HG03520 (cell line): ENCODE measurements around the gene NPTN.
"Not testable (repeated sequence)": the region's sequence is repeated elsewhere in the genome, so short reads cannot be mapped to it uniquely, and the experiment has no call there.

Source experiments
- ATAC-seq: cut with Tn5 transposase; IDR thresholded peaks from one replicate; pipeline ENCODE4 v1.9.1; 2021; ENCODE audit warnings: mild to moderate bottlenecking, moderate library complexity; ENCODE audit not compliant: unreplicated experiment

NPTN gene

GRCh38 chr15:73573037-73573436, 60.2 kb downstream of the NPTN start:
- ATAC-seq, result no peak

DNA sequence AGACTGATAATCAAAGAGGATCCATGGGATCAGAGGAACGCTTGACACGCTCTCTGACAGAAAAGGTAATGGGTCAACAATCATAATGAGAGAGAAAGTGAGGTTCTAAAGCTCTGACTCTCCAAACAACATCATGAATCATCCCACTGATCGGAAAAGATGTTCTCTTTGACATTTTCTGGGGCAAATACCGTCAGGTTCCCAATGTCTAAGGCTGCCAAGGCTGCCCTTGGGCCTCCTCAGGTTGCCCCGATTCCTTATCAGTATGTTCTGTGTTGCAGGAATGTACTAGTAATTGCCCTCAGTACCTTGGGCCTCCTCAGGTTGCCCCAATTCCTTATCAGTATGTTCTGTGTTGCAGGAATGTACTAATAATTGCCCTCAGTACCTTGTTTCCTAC, 60.9 kb downstream of the NPTN start:
- ATAC-seq, result no peak

DNA sequence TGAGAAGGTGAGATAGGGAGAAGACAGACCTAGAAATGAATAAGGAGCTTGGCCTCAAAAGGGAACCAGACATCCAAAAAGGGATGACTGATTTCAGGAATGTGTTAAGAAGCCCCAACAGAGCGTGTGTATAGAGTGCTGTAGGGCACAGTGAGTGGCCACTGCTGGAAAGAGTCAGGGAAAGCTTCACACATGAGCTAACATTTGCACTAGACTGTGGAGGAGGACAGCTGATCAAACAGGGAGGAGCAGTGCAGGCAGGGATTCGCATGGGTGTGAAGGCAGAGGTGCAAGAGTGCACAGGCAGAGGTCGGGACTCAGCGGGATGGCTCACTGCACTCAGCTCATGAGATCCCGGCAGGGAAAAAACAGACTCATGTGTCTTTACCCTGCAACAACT, 61.8 kb downstream of the NPTN start:
- no peak for ATAC-seq

DNA sequence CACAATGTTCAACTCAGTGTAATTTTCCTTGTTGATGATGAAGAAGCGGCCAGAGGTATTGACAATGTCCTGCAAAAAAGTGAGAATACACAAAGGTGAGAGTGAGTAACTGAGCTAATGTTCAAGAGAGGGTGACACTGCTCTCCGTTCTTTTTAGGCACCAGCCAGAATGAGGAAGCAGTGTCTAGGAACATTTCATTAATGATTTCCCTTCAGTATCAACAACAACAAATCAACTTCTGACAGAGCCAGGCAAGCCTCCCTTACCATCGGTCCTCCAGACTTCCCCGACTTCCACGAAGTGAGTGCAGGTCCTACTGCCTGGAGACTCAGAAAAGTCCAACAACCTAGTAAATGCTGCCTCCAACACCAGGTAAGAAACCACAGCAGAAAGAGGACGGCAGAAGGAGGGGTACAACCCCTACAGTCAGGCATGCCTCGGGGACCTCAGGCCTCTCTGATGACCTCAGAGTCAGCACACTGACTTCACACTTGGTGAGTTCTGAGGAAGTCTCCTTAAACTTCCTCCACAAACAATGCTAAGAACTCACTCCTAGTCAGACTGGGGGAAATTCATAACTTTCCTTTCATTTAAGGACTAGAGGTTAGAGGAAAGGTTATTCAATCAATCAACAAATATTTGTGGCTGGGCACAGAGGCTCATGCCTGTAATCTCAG, 62.7 kb downstream of the NPTN start:
- no peak for ATAC-seq

GRCh38 chr15:73569361-73569760, 63.8 kb downstream of the NPTN start:
- ATAC-seq, result no peak

GRCh38 chr15:73568564-73569280, 64.5 kb downstream of the NPTN start:
- ATAC-seq, result no peak

- no peak for ATAC-seq
Observed at GRCh38 chr15:73567020-73567419, 66.2 kb downstream of the NPTN start.

DNA sequence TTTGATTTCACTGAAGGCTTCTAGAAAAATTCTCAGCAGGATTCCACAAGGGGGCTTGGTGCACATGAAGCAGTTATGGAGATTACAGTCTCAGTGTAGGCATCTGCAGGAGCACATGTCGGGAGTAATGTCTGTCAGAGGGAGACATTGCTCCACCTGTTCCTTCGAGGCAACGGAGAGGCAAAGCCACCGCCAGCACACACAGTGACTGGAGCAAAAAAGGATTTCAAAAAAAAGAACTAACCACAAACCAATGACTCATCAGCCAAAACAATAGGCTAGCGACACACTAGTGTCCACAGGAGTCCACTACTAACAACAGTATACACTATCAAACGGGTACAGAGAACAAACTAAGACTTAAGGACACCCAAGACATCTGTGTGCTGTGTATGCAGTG, 68.9 kb downstream of the NPTN start:
- ATAC-seq, result no peak

GRCh38 chr15:73560501-73561117, 72.6 kb downstream of the NPTN start:
- ATAC-seq, result no peak

GRCh38 chr15:73558529-73558928, 74.7 kb downstream of the NPTN start:
- ATAC-seq, result no peak

DNA sequence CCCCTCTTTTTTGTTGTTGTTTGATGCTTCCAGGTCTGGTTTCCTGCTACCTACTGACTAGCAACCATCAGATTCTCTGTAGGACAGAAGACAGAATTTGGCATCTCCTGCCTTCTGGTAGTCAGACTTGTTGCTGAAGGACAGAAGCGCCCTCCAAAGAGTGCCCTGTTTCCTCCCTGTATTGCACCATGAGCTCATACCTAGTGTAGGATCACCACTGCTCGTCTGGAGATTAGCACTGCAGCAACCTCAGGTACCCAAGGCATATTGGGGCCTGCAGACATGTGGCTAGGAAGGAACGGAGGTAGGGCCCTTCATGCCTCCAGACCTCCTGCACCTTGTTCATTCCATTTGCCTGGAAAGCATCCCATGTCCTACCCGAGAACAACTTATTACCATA, 78.1 kb downstream of the NPTN start:
- no peak for ATAC-seq

GRCh38 chr15:73550190-73550589, 83.0 kb downstream of the NPTN start:
- no peak for ATAC-seq

DNA sequence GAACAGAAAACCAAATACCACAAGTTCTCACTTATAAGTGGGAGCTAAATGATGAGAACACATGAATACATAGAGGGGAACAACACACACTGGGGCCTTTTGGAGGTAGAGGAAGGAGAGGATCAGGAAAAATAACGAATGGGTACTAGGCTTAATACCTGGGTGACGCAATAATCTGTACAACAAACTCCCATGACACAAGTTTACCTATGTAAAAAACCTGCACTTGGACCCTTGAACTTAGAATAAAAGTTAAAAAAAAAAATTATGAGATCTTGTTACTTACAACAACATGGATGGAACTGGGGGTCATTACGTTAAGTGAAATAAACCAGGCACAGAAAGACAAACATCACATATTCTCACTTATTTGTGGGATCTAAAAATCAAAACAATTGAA, 84.3 kb downstream of the NPTN start:
- not testable (repeated sequence) for ATAC-seq

GRCh38 chr15:73541479-73541878, 91.7 kb downstream of the NPTN start:
- no peak for ATAC-seq

DNA sequence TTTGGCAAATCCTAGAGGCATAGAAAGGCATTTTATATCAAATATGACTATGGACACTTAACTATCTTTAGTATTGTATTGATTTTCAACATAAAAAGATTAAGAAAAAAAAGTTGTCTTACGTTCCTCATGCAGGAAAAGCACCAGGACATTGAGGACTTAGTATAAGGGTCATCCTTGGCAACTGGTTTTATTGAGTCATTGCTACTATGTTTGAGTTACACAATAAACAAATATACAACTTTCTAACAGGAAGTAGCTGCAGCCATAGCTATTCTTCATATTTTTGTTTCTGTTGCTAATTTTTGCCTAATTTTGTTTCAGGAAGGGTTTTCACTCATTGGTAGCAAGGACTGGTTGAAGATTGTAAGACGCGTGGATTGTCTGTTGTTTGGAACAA, 93.0 kb downstream of the NPTN start:
- ATAC-seq, result no peak

- no peak for ATAC-seq
Observed at GRCh38 chr15:73539212-73540128, 93.7 kb downstream of the NPTN start.

- ATAC-seq, result no peak
Observed at GRCh38 chr15:73538563-73539211, 94.5 kb downstream of the NPTN start.

DNA sequence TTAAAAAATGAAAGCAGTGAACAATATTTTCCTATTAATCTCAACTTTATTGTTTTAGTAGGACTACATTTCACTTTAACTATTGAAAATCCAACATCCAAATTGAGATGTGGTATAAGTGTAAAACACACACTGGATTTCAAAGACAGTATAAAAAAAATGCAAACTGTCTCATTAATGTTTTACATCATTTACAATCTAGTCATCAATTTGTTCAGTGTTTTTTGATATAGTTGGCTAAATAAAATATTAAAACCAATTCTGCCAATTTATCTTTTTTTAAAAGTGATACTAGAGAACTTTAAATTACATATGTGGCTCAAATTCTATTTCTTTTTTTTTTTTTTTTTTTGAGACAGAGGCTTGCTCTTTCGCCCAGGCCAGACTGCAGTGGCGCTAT, 95.1 kb downstream of the NPTN start:
- no peak for ATAC-seq

GRCh38 chr15:73530649-73531048, 102.5 kb downstream of the NPTN start:
- ATAC-seq, result no peak

DNA sequence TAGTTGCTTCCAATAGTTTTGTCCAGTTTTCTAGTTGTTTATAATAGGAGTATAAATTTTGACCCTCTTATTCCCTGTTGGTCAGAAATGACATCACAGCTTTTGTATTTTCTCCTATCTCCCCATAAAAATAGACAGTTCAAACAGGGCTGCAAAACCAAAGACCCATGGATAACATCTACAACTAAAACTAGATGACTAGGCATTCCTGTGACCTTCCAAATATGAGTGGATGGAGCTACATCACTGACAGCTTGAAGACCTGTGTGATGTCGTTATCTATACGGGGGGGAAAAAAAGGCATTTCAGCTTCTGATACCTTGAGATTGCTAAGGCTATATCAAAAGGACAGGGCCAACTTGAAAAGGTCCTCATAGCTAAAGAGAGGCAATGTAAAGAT, 105.6 kb downstream of the NPTN start:
- no peak for ATAC-seq

DNA sequence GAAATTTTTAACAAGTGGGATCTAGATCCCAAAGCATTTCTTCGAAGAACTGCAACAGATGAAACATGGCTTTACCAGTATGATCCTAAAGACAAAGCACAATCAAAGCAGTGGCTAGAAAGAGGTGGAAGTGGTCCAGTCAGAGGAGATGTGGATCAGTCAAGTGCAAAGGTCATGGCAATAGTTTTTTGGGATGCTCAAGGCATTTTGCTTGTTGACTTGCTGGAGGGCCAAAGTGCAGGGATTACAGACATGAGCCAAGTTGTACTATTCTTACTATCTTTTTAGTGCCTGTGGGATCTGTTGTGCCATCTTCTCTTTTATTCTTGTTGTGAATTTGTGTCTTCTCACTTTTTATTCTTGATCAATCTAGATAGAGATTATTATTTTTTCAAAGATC, 108.3 kb downstream of the NPTN start:
- no peak for ATAC-seq
